K562 (cell line): ENCODE measurements around the gene AKR1D1. TPM values are rescaled to one million over a fixed set of nuclear protein-coding genes. Genes with fewer than 3 reads are reported as not detected.

Experiments
- ATAC-seq: fragments of 200-7000 bp; cut with Tn5 transposase; 3 replicates; pipeline ENCODE4 v1.9.1; 2020; ENCODE audit warnings: moderate library complexity
- BruUV-seq: library from RNA; stranded (reverse); fragments of 400-500 nt; replicated peaks from 2 replicates; lab custom pipeline; 2021; lab: Mats Ljungman, UMichigan
- CTCF ChIA-PET: fragments of 300-600 bp; formaldehyde crosslinking; extraction: SDS; loops from one replicate; lab custom pipeline; 2021; ENCODE audit warnings: low intra/inter-chr PET ratio; lab: Yijun Ruan, JAX
- POLR2A ChIA-PET: fragments of 300-600, 350-650 bp; sonication (Branson Sonifier 250); formaldehyde crosslinking; extraction: SDS; loops from one replicate; lab custom pipeline; 2021; ENCODE audit warnings: antibody characterized with exemption, inconsistent platforms; lab: Yijun Ruan, JAX
- DNase-seq, 4 experiments: peaks; one replicate each; pipeline versions ENCODE4 v3.0.0 to v3.0.0-alpha.2; 2011 to 2018; ENCODE audit warnings: low spot score in 3 of 4, mixed read lengths in 3 of 4; ENCODE audit errors: extremely low read depth in 1 of 4
- FAIRE-seq: peaks from 2 replicates; lab custom pipeline; 2011; peaks lifted over from hg19 to GRCh38; lab: Jason Lieb, UNC
- H2AFZ ChIP-seq: 2 replicates; pipeline ENCODE4 v1.6.0; 2011; ENCODE audit warnings: low read depth, low read length, control low read depth, inconsistent platforms
- H3K27ac ChIP-seq: fragments of 200-600 bp; 3 replicates; pipeline ENCODE4 v1.8.0; 2011; ENCODE audit warnings: low read depth, mild to moderate bottlenecking, control low read depth, inconsistent platforms, low read length, moderate library complexity, mixed read lengths; ENCODE audit errors: extremely low read depth
- H3K27me3 ChIP-seq, 2 experiments: fragments of 300-600 bp in 1 of 2; 2 replicates in 1 of 2; 3 replicates in 1 of 2; pipeline versions ENCODE4 v1.6.0 to v1.8.0; 2011; ENCODE audit warnings: inconsistent platforms in 2 of 2, low read length in 2 of 2, mild to moderate bottlenecking in 1 of 2, mixed read lengths in 1 of 2, moderate library complexity in 1 of 2; ENCODE audit not compliant: control insufficient read depth in 2 of 2, insufficient read depth in 2 of 2
- H3K36me3 ChIP-seq: fragments of 300-600 bp; 3 replicates; pipeline ENCODE4 v1.8.0; 2011; ENCODE audit warnings: mild to moderate bottlenecking, low read length, inconsistent platforms; ENCODE audit not compliant: control insufficient read depth, insufficient read depth
- H3K4me1 ChIP-seq, 2 experiments: fragments of 200-600 bp in 1 of 2; replicated peaks in 1 of 2; 2 replicates in 1 of 2; 3 replicates in 1 of 2; pipeline versions ENCODE4 v1.5.1 to v1.8.0; 2011; ENCODE audit warnings: inconsistent platforms in 2 of 2, low read length in 2 of 2, mild to moderate bottlenecking in 1 of 2, mixed read lengths in 1 of 2, moderate library complexity in 1 of 2; ENCODE audit not compliant: control insufficient read depth in 2 of 2, insufficient read depth in 2 of 2
- H3K4me2 ChIP-seq: 2 replicates; pipeline ENCODE4 v1.6.1; 2011; ENCODE audit warnings: low read length, control low read depth, inconsistent platforms, mixed read lengths; ENCODE audit not compliant: insufficient read depth
- H3K4me3 ChIP-seq: fragments of 200-600 bp; sonication (generic), shearing (Covaris generic); 2 replicates; pipeline ENCODE4 v1.5.1; 2016; ENCODE audit warnings: control low read depth, inconsistent platforms
- H3K79me2 ChIP-seq: fragments of 200-600 bp; 3 replicates; pipeline ENCODE4 v1.8.0; 2011; ENCODE audit warnings: low read length, inconsistent platforms; ENCODE audit not compliant: control insufficient read depth, insufficient read depth
- H3K9ac ChIP-seq, 2 experiments: 2 replicates each; pipeline versions ENCODE4 v1.6.0 to v1.6.1; 2011; ENCODE audit warnings: low read depth in 2 of 2, low read length in 2 of 2, control low read depth in 1 of 2, inconsistent platforms in 1 of 2, mild to moderate bottlenecking in 1 of 2, mixed read lengths in 1 of 2; ENCODE audit not compliant: insufficient read depth in 1 of 2
- H3K9me1 ChIP-seq: one replicate; pipeline ENCODE4 v1.6.0; 2011; ENCODE audit warnings: inconsistent platforms, mild to moderate bottlenecking, low read length, moderate library complexity; ENCODE audit not compliant: control insufficient read depth, insufficient read depth
- H3K9me3 ChIP-seq: replicated peaks from 2 replicates; pipeline ENCODE4 v1.5.1; 2011; ENCODE audit warnings: low read depth, low read length, inconsistent platforms; ENCODE audit not compliant: control insufficient read depth, insufficient read depth
- H4K20me1 ChIP-seq: replicated peaks from 2 replicates; pipeline ENCODE4 v1.6.1; 2011; ENCODE audit warnings: low read length, inconsistent platforms, mixed read lengths; ENCODE audit not compliant: control insufficient read depth, insufficient read depth
- CAMTA2 ChIP-seq: fragments of 250-450 bp; sonication (Bioruptor Pico); conservative IDR thresholded peaks from 2 replicates; pipeline ENCODE4 v1.5.1; 2022
- CBFA2T3 ChIP-seq: fragments of 450-650 bp; IDR thresholded peaks from 2 replicates; pipeline ENCODE4 v1.6.1; 2017
- CBX1 ChIP-seq: sonication (generic); IDR thresholded peaks from 2 replicates; pipeline ENCODE4 v1.6.1; 2016; ENCODE audit warnings: antibody characterized with exemption, low read depth, mild to moderate bottlenecking
- EP300 ChIP-seq: IDR thresholded peaks from 2 replicates; pipeline ENCODE4 v1.6.1; 2012; ENCODE audit warnings: low read length, improper control_type of control experiment
- GATAD2A ChIP-seq: fragments of 450-650 bp; IDR thresholded peaks from 2 replicates; pipeline ENCODE4 v1.6.1; 2017
- HIVEP1 ChIP-seq: fragments of 250-450 bp; sonication (Bioruptor Pico); IDR thresholded peaks from 2 replicates; pipeline ENCODE4 v1.4.0; 2020; ENCODE audit warnings: mild to moderate bottlenecking
- MYBL2 ChIP-seq, 2 experiments: fragments of 450-650 bp in 1 of 2; sonication (generic) in 1 of 2; formaldehyde crosslinking in 1 of 2; IDR thresholded peaks; 2 replicates each; pipeline versions ENCODE4 v1.6.1 to v1.8.1; 2017 to 2022; ENCODE audit warnings: borderline replicate concordance in 1 of 2, inconsistent platforms in 1 of 2, low read depth in 1 of 2, mild to moderate bottlenecking in 1 of 2, missing genetic modification reagents in 1 of 2, moderate library complexity in 1 of 2
- NEUROD1 ChIP-seq: fragments of 150-350 bp; IDR thresholded peaks from 2 replicates; pipeline ENCODE4 v1.6.1; 2014; ENCODE audit warnings: borderline replicate concordance, low read length, low read depth; ENCODE audit not compliant: partially characterized antibody
- NFRKB ChIP-seq: fragments of 450-650 bp; IDR thresholded peaks from 2 replicates; pipeline ENCODE4 v1.6.1; 2016; ENCODE audit warnings: low read depth
- RNF2 ChIP-seq: sonication (generic); IDR thresholded peaks from 2 replicates; pipeline ENCODE4 v1.6.1; 2016
- SIN3B ChIP-seq: fragments of 450-650 bp; IDR thresholded peaks from 2 replicates; pipeline ENCODE4 v1.6.1; 2017; ENCODE audit warnings: low read depth, mild to moderate bottlenecking, moderate library complexity
- ZKSCAN3 ChIP-seq: fragments of 250-450 bp; sonication (Bioruptor Pico); IDR thresholded peaks from 2 replicates; pipeline ENCODE4 v1.4.0; 2020
- ZNF146 ChIP-seq: IDR thresholded peaks from one replicate; pipeline ENCODE4 v1.6.1; 2018; ENCODE audit warnings: missing compliant biosample characterization; ENCODE audit not compliant: unreplicated experiment
- WGBS: fragments of 100-300 bp; shearing (Covaris generic); methylation state at CpG from one replicate; pipeline ENCODE4 v1.1.6; 2016; ENCODE audit warnings: low coverage, mixed read lengths; ENCODE audit not compliant: insufficient coverage; ENCODE audit errors: missing lambda C conversion rate; 5-methylcytosine and 5-hydroxymethylcytosine counted together
- in situ Hi-C: fragments of 300-500 bp; cut with MboI; formaldehyde crosslinking; loops from 4 replicates; pipeline ENCODE4 v1.15.0; 2018; ENCODE audit warnings: inconsistent platforms, mixed read lengths
- intact Hi-C: fragments of 100-400 bp; cut with micrococcal nuclease; formaldehyde crosslinking; loops from 2 replicates; pipeline ENCODE4 v1.14.2; 2022
- polyA plus RNA-seq, 8 experiments: library from polyadenylated mRNA; depleted of rRNA in 4 of 8; stranded (reverse) in 5 of 8; unstranded in 3 of 8; fragments of >200 nt; fragmentation: Nextera tagmentation in 2 of 8; fragmentation: Illumina TruSeq in 1 of 8; extraction: Ambion mirVana in 2 of 8; extraction: Trizol in 1 of 8; gene quantifications; 2 replicates each; pipeline versions ENCODE4 v1.2.1 to v1.2.3, GENCODE V29; 2011 to 2014; ENCODE audit warnings: inconsistent platforms in 1 of 8, missing spikeins in 1 of 8
- total RNA-seq, 7 experiments: library from RNA; depleted of rRNA in 6 of 7; stranded (reverse); fragments of >200 nt in 6 of 7; fragmentation: Illumina TruSeq in 2 of 7; extraction: Trizol in 2 of 7; gene quantifications; 2 replicates each; pipeline versions ENCODE4 v1.2.1 to v1.2.3, GENCODE V29; 2011 to 2021; ENCODE audit warnings: low replicate concordance in 1 of 7
- TF ChIP-seq, protein P1 (sequence below): fragments of 450-650 bp; IDR thresholded peaks from 2 replicates; pipeline ENCODE4 v1.6.1; 2018; ENCODE audit warnings: mild to moderate bottlenecking, low read depth; ENCODE audit not compliant: partially characterized antibody
- TF ChIP-seq, protein P2 (sequence below): fragments of 250-450 bp; sonication (Bioruptor Pico); IDR thresholded peaks from 2 replicates; pipeline ENCODE4 v1.5.0; 2021

The AKR1D1 gene
- total and polyA plus RNA-seq, 9 of the 15 experiments (the other 6 are each of a cell fraction or from before 2014, with no cell fraction given) = not detected

DNA sequence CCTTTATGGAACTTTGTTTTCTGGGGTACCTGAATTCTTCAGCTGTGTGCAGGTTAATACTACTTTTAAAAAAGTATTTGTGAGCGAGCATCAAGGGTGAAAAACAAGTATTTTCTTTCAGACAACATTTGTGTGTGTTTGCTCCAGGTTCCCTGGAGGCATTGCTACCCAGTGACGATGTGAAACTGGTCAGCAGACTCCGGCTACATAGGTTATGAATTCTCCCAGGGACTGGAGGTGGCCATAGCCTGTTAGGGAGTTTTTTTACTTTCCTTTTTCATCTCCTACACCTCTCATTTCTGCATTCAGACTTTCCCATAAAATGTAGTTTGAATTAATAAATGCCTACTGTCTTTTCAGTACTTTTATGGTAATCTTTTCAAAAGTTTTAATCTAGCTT, 7.6 kb downstream of the AKR1D1 start:
- no peak overlapping the region for H2AFZ ChIP-seq
- no peaks in the 10 kb centered on the region for H3K9me1 ChIP-seq
- H3K27ac ChIP-seq = no peak overlapping the region
- FAIRE-seq (no peak), ATAC-seq (no peak), DNase-seq (no peak)
- H3K9me3 ChIP-seq = no peaks in the 10 kb centered on the region
- peaks cover 3 to 7% of the 10 kb centered on the region in 2 experiments; a peak in 1 of 5 replicates for H3K27me3 ChIP-seq
- BruUV-seq = no TSS peak
- no peak overlapping the region for H3K4me2 ChIP-seq
- no peaks in the 10 kb centered on the region for H3K36me3 ChIP-seq
- H3K9ac ChIP-seq = no peak overlapping the region
- 0% methylated on average over 3 of the region's 3 CpGs for WGBS
- no peaks in the 10 kb centered on the region for H3K4me1 ChIP-seq
- H3K4me3 ChIP-seq = no peak overlapping the region
- H3K79me2 ChIP-seq = no peaks in the 10 kb centered on the region
- H4K20me1 ChIP-seq = no peaks in the 10 kb centered on the region
- in situ Hi-C loops = no loop called here
- ChIA-PET POLR2A (interaction anchor here (0.5 kb wide), 1 partner anchor 89 kb away, joined by 3 read pairs; no protein-coding TSS in a partner anchor), CTCF (no interaction called here)
- TF ChIP-seq SIN3B (no peak), CBX1 (no peak), GATAD2A (no peak), EP300 (no peak), MYBL2 (IDR thresholded peaks at IDR 0.05; ENCODE audit: low read depth) (no peak), MYBL2 (CRISPR knock-in tag; IDR thresholded peaks at IDR 0.05; ENCODE audit: borderline replicate concordance) (no peak), RNF2 (no peak), ZNF146 (CRISPR knock-in tag) (no peak), CBFA2T3 (no peak), HIVEP1 (CRISPR knock-in tag) (no peak), CAMTA2 (CRISPR knock-in tag) (no peak), NEUROD1 (no peak), NFRKB (no peak), ZKSCAN3 (CRISPR knock-in tag) (no peak)
- TF ChIP-seq, protein P1, sequence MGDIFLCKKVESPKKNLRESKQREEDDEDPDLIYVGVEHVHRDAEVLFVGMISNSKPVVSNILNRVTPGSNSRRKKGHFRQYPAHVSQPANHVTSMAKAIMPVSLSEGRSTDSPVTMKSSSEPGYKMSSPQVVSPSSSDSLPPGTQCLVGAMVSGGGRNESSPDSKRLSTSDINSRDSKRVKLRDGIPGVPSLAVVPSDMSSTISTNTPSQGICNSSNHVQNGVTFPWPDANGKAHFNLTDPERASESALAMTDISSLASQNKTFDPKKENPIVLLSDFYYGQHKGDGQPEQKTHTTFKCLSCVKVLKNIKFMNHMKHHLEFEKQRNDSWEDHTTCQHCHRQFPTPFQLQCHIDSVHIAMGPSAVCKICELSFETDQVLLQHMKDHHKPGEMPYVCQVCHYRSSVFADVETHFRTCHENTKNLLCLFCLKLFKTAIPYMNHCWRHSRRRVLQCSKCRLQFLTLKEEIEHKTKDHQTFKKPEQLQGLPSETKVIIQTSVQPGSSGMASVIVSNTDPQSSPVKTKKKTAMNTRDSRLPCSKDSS = no peak
- TF ChIP-seq, protein P2, sequence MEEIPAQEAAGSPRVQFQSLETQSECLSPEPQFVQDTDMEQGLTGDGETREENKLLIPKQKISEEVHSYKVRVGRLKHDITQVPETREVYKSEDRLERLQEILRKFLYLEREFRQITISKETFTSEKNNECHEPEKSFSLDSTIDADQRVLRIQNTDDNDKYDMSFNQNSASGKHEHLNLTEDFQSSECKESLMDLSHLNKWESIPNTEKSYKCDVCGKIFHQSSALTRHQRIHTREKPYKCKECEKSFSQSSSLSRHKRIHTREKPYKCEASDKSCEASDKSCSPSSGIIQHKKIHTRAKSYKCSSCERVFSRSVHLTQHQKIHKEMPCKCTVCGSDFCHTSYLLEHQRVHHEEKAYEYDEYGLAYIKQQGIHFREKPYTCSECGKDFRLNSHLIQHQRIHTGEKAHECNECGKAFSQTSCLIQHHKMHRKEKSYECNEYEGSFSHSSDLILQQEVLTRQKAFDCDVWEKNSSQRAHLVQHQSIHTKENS (CRISPR knock-in tag) = no peak
- intact Hi-C loops = no loop called here
